HG03175 (cell line): ENCODE data around the gene DISP3.

Experiments
- ATAC-seq: cut with Tn5 transposase; IDR thresholded peaks from one replicate; pipeline ENCODE4 v1.9.1; 2021; ENCODE audit warnings: mild to moderate bottlenecking, moderate library complexity; ENCODE audit not compliant: unreplicated experiment

Gene DISP3

DNA sequence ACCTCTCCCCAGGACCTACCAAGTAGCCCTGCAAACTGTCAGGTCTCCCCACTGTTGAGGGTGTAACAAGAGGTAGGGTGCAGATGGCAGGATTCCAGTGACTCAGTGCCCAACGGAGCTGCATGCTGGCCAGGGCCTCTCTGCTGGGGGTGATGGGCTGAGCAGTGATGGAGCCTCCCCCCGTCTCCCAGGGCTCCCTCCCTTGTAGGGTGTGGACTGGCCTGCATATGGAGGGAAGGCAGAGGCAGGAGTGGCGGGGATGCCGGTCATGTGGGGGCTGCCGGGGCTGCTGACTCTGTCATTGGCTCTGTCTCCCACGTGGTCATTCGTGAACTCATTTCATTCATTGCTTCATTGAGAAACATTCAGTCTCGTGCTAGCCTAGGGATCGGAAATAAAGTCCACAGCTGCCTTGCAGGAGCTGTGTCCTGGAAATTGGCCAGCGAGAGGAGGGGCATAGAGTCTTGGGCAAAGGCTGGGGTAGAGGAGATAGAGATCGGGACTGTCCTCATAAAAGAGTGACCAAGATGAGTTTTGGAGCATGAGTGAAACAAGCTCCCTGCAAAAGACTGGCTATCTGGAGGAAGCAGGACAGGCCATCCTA is 22.9 kb upstream of the DISP3 start:
- ATAC-seq: no peak

DNA sequence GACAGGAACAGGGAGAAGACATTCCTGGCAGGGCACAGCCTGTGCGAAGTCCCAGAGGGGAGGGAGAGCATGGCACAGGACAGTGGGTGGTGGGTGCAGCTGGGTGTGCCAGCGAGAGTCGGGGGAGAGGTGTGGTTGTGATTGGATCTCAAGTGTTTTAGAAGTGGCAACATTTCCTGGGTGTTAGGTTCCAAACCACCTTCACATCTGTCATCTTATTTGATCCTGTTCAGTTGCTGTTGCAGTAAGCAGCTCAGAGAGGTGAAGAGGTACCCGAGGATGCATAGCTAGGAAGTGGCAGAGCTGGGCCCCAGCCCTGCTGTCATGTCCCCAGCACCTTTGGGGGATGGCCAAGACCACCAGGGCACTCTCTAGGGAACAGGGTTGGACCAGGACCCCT is 22.0 kb upstream of the DISP3 start:
- ATAC-seq: no peak

GRCh38 chr1:11458811-11459275 is 20.1 kb upstream of the DISP3 start:
- ATAC-seq: no peak

DNA sequence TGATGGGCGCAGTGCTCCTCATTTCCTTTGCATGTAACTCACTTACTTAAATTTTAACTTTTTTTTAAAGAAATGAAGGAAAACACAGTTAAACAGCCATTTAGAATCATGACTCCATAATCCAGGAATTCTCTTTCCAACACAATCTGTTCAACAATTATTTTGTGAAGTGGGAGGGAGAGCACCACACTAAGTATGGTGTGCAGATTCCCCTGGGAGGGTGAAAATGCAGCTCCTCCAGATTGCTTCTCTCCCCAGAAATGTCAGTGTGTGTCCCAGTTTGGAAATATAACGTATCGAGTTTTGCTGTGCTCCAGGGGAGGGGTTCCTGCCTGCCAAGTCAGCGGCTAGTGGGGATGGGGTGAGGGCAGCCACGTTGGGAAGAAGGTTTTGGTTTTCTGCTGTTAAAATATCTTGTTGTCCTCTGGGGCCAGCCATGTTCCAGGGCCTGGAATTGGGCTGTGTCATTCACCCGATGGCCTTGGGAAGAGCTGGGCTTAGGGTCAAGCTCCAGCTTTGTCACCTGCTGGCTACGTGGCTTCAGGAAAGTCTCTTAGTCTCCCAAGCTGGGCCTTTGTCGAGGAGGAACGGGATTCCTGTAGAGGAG is 17.3 kb upstream of the DISP3 start:
- ATAC-seq: no peak

DNA sequence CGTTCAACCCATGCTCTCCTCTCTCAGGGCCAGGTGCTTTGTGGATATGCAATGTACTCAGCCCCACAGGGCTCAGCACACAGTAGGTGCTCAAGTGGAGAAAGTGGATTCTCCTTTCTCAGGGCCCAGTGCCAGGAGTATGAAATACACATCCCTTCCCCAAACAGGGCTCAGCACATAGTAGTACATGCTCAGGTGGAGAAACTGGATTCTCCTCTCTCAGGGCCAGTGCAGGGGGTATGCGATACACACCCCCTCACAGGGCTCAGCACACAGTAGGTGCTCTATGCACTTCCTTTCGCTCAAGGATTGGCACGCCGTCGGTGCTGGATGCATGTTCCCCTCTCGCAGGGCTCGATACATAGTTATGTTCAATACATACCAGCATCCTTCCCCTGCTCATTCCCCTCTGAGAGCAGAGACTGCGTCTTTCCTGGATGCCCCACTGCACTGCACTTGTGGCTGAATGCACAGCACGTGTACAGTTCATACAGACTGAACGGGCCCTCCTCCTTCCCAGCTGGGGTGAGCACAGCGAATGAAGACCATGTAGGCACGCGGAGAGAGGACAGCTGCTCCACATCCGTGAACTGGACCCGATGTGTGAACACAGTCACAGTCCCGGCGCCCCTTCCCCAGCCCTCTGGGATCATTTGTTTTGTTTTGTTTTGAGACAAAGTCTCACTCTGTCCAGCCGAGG is 16.6 kb upstream of the DISP3 start:
- ATAC-seq: no peak

DNA sequence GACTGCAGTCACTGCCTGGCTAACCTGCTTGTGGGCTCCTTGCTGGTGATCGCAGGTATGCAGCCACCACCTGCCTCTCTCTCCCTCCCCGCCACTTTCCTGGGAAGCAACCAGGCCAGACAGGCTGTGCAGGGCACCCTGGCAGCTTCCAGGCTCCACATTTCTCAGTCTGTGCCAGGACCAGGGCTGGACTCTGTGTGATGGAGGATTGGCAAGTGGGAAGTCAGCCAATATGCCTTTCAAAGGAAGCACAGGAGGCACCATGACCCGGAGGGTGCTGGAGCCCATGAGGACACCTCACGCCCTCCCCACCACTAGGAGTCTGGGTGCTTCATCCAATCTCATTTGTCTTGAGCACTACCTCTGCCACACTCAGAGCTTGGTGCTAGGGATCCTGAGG is 15.8 kb upstream of the DISP3 start:
- ATAC-seq: no peak

DNA sequence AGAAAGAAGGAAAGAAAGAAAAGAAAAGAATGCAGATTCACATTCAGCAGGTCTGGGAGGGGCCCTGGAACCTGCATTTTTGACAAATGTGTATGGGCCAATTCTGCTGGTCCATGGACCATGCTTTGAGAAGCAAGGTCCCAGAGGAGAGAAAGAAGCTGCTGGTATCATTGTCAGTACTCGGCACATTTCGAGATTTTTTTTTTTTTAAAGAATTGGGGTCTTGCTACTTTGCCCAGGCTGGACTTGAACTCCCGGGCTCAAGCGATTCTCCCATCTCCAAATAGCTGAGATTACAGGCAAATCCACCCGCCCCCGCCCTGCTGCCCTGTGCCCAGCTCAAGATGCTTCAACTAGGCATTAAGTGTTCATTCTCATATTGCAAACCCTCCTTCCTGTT is 13.6 kb upstream of the DISP3 start:
- no peak for ATAC-seq

GRCh38 chr1:11466416-11466815 is 12.5 kb upstream of the DISP3 start:
- ATAC-seq: no peak

DNA sequence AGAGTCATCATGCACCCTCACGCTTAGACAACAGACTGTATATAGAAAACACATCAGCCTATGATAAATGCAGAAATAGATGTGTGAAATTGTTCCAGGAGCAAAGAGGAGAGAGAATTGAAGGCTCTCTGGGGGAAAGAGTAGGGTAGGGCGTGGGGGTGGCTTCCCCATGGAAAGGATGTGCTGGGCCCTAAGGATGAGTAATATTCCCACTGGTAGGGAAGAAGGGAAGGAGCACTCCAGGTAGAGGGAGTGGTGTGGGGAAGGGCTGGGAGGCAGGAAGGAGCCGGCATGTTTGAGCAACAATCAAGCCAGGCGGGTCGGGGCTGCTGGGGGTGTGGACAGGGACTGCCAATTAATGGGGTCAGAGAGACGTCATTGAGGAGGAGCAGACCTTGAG is 10.1 kb upstream of the DISP3 start:
- no peak for ATAC-seq

- ATAC-seq: no peak
These were observed 8.0 kb upstream of the DISP3 start for GRCh38 chr1:11470912-11471311.

- no peak for ATAC-seq
These were observed 7.5 kb upstream of the DISP3 start for GRCh38 chr1:11471473-11471872.

DNA sequence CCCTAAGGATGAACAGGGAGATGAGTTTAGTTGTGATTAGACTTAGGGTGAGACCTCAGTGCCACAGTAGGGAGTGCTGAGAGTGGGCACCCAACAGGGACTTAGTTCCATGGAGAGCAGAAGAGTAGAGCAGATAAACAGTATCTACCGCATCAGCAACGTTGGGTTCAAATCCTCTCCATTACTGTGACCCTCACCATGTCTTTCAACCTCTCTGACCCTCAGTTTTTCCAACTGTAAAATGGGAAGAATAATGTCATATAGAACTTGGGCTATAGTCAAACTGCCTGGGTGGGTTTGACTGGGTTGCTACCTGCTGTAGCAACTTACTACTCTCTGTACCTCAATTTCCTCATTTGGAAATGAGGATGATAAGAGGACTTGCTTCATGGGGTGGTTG is 6.7 kb upstream of the DISP3 start:
- no peak for ATAC-seq

- no peak for ATAC-seq
These were observed 6.2 kb upstream of the DISP3 start for GRCh38 chr1:11472741-11473140.

DNA sequence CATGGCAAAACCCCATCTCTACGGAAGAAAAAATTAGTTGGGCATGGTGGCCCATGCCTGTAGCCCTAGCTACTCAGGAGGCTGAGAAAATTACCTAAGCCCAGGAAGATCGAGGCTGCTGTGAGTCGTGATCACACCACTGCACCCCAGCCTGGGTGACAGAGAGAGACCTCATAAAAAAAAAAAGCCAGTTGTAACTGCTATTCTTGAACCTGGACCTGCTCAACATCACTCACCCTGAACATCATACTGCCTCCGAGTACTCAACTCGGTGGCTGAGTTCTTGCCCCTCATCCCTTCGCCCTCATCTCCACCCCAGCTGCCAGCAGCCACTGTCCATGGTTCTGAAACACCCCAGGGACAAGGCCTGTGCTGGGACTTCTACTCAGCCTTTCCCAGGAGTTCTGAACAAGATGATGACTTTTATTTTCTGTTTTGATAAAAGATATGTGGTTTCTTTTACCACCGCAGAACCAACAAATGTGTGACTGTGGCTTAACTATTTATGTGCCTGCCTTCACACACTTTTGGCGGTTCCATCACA is 5.4 kb upstream of the DISP3 start:
- ATAC-seq: no peak

GRCh38 chr1:11474826-11475225 is 4.1 kb upstream of the DISP3 start:
- ATAC-seq: no peak

GRCh38 chr1:11475748-11476147 is 3.2 kb upstream of the DISP3 start:
- ATAC-seq: no peak

DNA sequence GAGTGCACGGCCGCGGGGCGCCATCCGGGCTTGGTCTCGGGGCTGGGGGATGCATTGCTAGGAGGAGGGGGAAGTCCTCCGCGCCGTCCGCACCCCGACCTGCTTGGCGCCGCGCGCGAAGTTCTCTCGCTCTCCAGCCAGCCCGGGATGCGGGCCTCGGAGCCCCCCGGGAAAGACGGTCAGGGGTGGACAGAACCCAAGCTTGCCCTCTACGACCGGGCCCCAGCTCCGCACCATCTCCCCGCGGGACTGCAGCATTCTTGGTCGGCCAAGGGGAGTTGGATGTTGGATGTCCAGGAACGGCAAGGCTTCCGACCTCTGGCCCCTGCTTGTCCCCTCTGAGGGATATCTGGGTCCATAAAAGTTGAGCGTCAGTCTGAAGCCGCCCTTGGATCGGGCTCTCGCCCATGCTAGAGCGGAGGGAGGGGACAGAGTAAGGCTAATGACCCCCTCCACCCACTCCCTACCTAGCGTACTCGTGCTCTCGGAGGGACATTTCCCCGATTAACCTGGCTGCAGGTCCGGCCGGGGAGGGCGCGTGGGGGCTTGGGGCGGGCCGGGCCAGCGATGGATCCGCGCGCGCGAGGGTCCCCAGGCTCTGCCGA is 522 bp downstream of the DISP3 start:
- no peak for ATAC-seq

GRCh38 chr1:11481019-11481418 is 2.1 kb downstream of the DISP3 start:
- no peak for ATAC-seq

- no peak for ATAC-seq
These were observed 3.2 kb downstream of the DISP3 start for GRCh38 chr1:11482198-11482597.

GRCh38 chr1:11482701-11483479 is 3.9 kb downstream of the DISP3 start:
- no peak for ATAC-seq
